ENCODE results near the gene ATP6V0A1. TPM values are rescaled to one million over a fixed set of nuclear protein-coding genes. Genes with fewer than 3 reads are reported as not detected.

Gene ATP6V0A1
- polyA plus RNA-seq, 1 donor from 2014 or later: 92.1 TPM

DNA sequence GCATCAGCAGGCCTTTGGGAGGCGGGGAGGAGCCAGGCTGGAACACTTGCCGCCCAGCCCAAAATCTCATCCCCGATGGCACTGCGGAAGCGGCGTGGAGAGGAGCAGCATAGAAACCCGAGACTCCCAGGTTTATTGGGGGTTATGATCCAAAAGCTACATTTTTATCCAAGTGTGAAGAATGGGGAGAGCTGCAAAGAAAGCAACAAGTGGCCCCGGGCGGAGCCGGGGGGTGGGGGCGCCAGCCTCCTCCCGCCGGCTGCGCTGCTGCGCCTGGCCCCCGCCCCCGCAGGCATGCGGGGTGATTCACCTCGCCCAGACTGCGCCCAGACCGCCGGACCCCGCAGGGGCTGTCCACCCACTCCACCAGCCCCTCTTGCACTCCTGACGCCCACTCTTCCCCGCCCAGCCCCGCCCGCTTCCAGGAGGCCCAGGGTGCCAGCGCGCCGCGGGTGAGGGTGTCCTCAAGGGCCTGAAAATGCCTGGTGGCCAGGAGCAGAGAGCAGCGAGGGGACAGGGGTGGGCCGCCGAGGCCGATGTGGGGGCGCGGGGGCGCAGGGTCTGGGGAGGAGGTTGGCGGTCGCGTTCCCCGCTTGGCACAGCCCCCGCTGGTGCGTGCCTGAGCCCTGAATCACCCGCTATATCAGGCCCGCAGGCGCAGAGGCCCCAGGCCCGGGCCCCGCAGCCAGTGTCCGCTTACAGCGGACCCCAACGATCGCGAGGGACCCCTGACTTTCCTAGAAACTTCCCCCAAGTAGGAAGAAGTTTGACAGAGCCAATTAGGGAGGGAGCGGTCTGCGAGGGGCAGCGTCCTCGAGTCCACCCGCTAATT lies 37.0 kb upstream of the ATP6V0A1 start:
- Histone ChIP-seq H3K9ac (ENCODE audit: low read length) (no peak overlapping the region), H3K4me2 (ENCODE audit: low read length) (no peak overlapping the region), H3K4me3 (ENCODE audit: low read length) (peak overlapping the region; percentile 55), H3K36me3 (ENCODE audit: insufficient read depth, low read length) (no peaks in the 10 kb centered on the region), H3K27me3 (ENCODE audit: insufficient read depth, low read depth, low read length) (peaks cover 60% of the 10 kb centered on the region), H3K79me2 (replicated peaks; ENCODE audit: insufficient read depth, low read length) (no peaks in the 10 kb centered on the region), H4K20me1 (ENCODE audit: insufficient read depth) (no peaks in the 10 kb centered on the region), H3F3A (ENCODE audit: insufficient read depth, low read length, poor library complexity, severe bottlenecking) (no peaks in the 10 kb centered on the region), H3K9me3 (ENCODE audit: low read length) (no peaks in the 10 kb centered on the region), H3K9me2 (ENCODE audit: insufficient read depth, low read length) (no peaks in the 10 kb centered on the region), H3K27ac (ENCODE audit: low read length) (no peak overlapping the region), H2AFZ (ENCODE audit: low read depth, low read length) (no peak overlapping the region)
- TF ChIP-seq, protein P1, sequence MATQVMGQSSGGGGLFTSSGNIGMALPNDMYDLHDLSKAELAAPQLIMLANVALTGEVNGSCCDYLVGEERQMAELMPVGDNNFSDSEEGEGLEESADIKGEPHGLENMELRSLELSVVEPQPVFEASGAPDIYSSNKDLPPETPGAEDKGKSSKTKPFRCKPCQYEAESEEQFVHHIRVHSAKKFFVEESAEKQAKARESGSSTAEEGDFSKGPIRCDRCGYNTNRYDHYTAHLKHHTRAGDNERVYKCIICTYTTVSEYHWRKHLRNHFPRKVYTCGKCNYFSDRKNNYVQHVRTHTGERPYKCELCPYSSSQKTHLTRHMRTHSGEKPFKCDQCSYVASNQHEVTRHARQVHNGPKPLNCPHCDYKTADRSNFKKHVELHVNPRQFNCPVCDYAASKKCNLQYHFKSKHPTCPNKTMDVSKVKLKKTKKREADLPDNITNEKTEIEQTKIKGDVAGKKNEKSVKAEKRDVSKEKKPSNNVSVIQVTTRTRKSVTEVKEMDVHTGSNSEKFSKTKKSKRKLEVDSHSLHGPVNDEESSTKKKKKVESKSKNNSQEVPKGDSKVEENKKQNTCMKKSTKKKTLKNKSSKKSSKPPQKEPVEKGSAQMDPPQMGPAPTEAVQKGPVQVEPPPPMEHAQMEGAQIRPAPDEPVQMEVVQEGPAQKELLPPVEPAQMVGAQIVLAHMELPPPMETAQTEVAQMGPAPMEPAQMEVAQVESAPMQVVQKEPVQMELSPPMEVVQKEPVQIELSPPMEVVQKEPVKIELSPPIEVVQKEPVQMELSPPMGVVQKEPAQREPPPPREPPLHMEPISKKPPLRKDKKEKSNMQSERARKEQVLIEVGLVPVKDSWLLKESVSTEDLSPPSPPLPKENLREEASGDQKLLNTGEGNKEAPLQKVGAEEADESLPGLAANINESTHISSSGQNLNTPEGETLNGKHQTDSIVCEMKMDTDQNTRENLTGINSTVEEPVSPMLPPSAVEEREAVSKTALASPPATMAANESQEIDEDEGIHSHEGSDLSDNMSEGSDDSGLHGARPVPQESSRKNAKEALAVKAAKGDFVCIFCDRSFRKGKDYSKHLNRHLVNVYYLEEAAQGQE (IDR thresholded peaks at IDR 0.05; ENCODE audit: borderline replicate concordance): no peak
- TF ChIP-seq EZH2 (IDR thresholded peaks at IDR 0.05; ENCODE audit: borderline replicate concordance, insufficient read depth, low read length, poor library complexity, severe bottlenecking): peak; percentile 38

GRCh38 chr17:42422412-42422957 lies 36.2 kb upstream of the ATP6V0A1 start:
- H3K79me2 ChIP-seq (replicated peaks; ENCODE audit: insufficient read depth, low read length): no peaks in the 10 kb centered on the region
- no peak overlapping the region for H3K4me2 ChIP-seq (ENCODE audit: low read length)
- H3K36me3 ChIP-seq (ENCODE audit: insufficient read depth, low read length): no peaks in the 10 kb centered on the region

GRCh38 chr17:42422958-42423712 lies 35.5 kb upstream of the ATP6V0A1 start, which contains the start of gene CAVIN1:
Gene CAVIN1, minus strand, starts transcription at chr17:42423256. Its CDS starts 159 bp downstream, at chr17:42423097.
- H3K4me2 ChIP-seq (ENCODE audit: low read length): no peak within 1 kb of the TSS
- no peaks in the 10 kb centered on the region for H4K20me1 ChIP-seq (ENCODE audit: insufficient read depth)
- TF ChIP-seq POLR2AphosphoS5 (IDR thresholded peaks at IDR 0.05): no peak
- no peak for TF ChIP-seq SMC3 (conservative IDR thresholded peaks at IDR 0.05; ENCODE audit: poor library complexity)
- TF ChIP-seq RAD21 (conservative IDR thresholded peaks at IDR 0.05): no peak
- TF ChIP-seq, protein P1 (IDR thresholded peaks at IDR 0.05; ENCODE audit: borderline replicate concordance): no peak
- TF ChIP-seq MXI1 (conservative IDR thresholded peaks at IDR 0.05; ENCODE audit: poor library complexity, severe bottlenecking): no peak
- no peak for TF ChIP-seq EP300 (conservative IDR thresholded peaks at IDR 0.05; ENCODE audit: poor library complexity, severe bottlenecking)
- TF ChIP-seq TAF1 (IDR thresholded peaks at IDR 0.05; ENCODE audit: low read depth): no peak
- no peak for TF ChIP-seq EZH2 (IDR thresholded peaks at IDR 0.05; ENCODE audit: borderline replicate concordance, insufficient read depth, low read length, poor library complexity, severe bottlenecking)
- TF ChIP-seq, protein P2, sequence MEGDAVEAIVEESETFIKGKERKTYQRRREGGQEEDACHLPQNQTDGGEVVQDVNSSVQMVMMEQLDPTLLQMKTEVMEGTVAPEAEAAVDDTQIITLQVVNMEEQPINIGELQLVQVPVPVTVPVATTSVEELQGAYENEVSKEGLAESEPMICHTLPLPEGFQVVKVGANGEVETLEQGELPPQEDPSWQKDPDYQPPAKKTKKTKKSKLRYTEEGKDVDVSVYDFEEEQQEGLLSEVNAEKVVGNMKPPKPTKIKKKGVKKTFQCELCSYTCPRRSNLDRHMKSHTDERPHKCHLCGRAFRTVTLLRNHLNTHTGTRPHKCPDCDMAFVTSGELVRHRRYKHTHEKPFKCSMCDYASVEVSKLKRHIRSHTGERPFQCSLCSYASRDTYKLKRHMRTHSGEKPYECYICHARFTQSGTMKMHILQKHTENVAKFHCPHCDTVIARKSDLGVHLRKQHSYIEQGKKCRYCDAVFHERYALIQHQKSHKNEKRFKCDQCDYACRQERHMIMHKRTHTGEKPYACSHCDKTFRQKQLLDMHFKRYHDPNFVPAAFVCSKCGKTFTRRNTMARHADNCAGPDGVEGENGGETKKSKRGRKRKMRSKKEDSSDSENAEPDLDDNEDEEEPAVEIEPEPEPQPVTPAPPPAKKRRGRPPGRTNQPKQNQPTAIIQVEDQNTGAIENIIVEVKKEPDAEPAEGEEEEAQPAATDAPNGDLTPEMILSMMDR (IDR thresholded peaks at IDR 0.05; ENCODE audit: poor library complexity, severe bottlenecking): no peak
- no peaks in the 10 kb centered on the region for H3K36me3 ChIP-seq (ENCODE audit: insufficient read depth, low read length)
- peak within 1 kb of the TSS; percentile 55 for H3K4me3 ChIP-seq (ENCODE audit: low read length)
- no peaks in the 10 kb centered on the region for H3K79me2 ChIP-seq (replicated peaks; ENCODE audit: insufficient read depth, low read length)
- peaks cover 60% of the 10 kb centered on the region for H3K27me3 ChIP-seq (ENCODE audit: insufficient read depth, low read depth, low read length)
- no peak within 1 kb of the TSS for H3K9ac ChIP-seq (ENCODE audit: low read length)
- no peaks in the 10 kb centered on the region for H3K9me3 ChIP-seq (ENCODE audit: low read length)
- no peak within 1 kb of the TSS for H3K27ac ChIP-seq (ENCODE audit: low read length)
- H3F3A ChIP-seq (ENCODE audit: insufficient read depth, low read length, poor library complexity, severe bottlenecking): no peaks in the 10 kb centered on the region
- H3K9me2 ChIP-seq (ENCODE audit: insufficient read depth, low read length): no peaks in the 10 kb centered on the region
- no peak within 1 kb of the TSS for H2AFZ ChIP-seq (ENCODE audit: low read depth, low read length)

More at GRCh38 chr17:42422412-42422957, 36.2 kb upstream of the ATP6V0A1 start:
- Histone ChIP-seq H3K9me2 (ENCODE audit: insufficient read depth, low read length) (no peaks in the 10 kb centered on the region), H3K9me3 (ENCODE audit: low read length) (no peaks in the 10 kb centered on the region), H3K4me3 (ENCODE audit: low read length) (peak overlapping the region; percentile 55), H3K27me3 (ENCODE audit: insufficient read depth, low read depth, low read length) (peaks cover 60% of the 10 kb centered on the region), H3F3A (ENCODE audit: insufficient read depth, low read length, poor library complexity, severe bottlenecking) (no peaks in the 10 kb centered on the region), H3K27ac (ENCODE audit: low read length) (no peak overlapping the region), H2AFZ (ENCODE audit: low read depth, low read length) (no peak overlapping the region), H4K20me1 (ENCODE audit: insufficient read depth) (no peaks in the 10 kb centered on the region), H3K9ac (ENCODE audit: low read length) (no peak overlapping the region)
- TF ChIP-seq EZH2 (IDR thresholded peaks at IDR 0.05; ENCODE audit: borderline replicate concordance, insufficient read depth, low read length, poor library complexity, severe bottlenecking) (peak; percentile 89), TAF1 (IDR thresholded peaks at IDR 0.05; ENCODE audit: low read depth) (no peak)

All from neural cell (in vitro differentiated cells).